Adrenal gland (tissue), 12 donors: ENCODE measurements around the gene RTL1. TPM values are rescaled to one million over a fixed set of nuclear protein-coding genes. Genes with fewer than 3 reads are reported as not detected.

ENCODE experiments used
- DNase-seq, 7 donors: peaks; one replicate each; pipeline ENCODE4 v3.0.0-alpha.2; 2019 to 2020
- H3K27ac ChIP-seq, 5 donors: fragments of 200-600 bp; sonication (generic) in 4 of 5; 1 replicate in 3 of 5; 2 replicates in 2 of 5; pipeline versions ENCODE4 v1.5.1 to v1.8.0; 2016 to 2020; ENCODE audit warnings: mild to moderate bottlenecking in 1 of 5
- H3K27me3 ChIP-seq: fragments of 200-600 bp; 2 replicates; pipeline ENCODE4 v1.8.0; 2021
- H3K36me3 ChIP-seq, 2 donors: fragments of 200-600 bp; replicated peaks in 1 of 2; 1 replicate in 1 of 2; 2 replicates in 1 of 2; pipeline versions ENCODE4 v1.5.1 to v1.8.0; 2018 to 2022
- H3K4me1 ChIP-seq, 2 donors: fragments of 200-600 bp; replicated peaks in 1 of 2; 1 replicate in 1 of 2; 2 replicates in 1 of 2; pipeline versions ENCODE4 v1.5.1 to v1.8.0; 2018 to 2021
- H3K4me3 ChIP-seq, 4 donors: fragments of 200-600 bp; sonication (generic) in 3 of 4; one replicate each; pipeline ENCODE4 v1.5.1; 2016 to 2018
- H3K9me3 ChIP-seq, 3 donors: fragments of 200-600 bp; sonication (generic) in 1 of 3; replicated peaks in 1 of 3; 1 replicate in 2 of 3; 2 replicates in 1 of 3; pipeline versions ENCODE4 v1.5.1 to v1.8.0; 2016 to 2021
- POLR2A ChIP-seq, 2 donors: fragments of 450-650 bp; IDR thresholded peaks; one replicate each; pipeline ENCODE4 v1.6.1; 2017; ENCODE audit warnings: antibody characterized with exemption in 2 of 2, mild to moderate bottlenecking in 2 of 2, moderate library complexity in 1 of 2
- WGBS, 4 donors: extraction: QIAGEN DNeasy Blood & Tissue Kit in 2 of 4; methylation state at CpG; one replicate each; pipeline versions ENCODE4 v1.1.5 to v1.1.7; 2013 to 2017; 5-methylcytosine and 5-hydroxymethylcytosine counted together
- intact Hi-C, 2 donors: fragments of 100-400 bp; cut with DNase I; formaldehyde crosslinking; loops; one replicate each; pipeline versions ENCODE4 v1.14.1 to v1.15.0; 2022 to 2023
- polyA plus RNA-seq, 3 donors: library from polyadenylated mRNA; stranded (reverse); fragments of 200-250 nt in 2 of 3; fragments of 350-450 nt in 1 of 3; fragmentation: Illumina TruSeq in 1 of 3; extraction: RNeasy Lipid Tissue Mini Kit (QIAGEN cat#74804) in 1 of 3; gene quantifications; one replicate each; pipeline ENCODE4 v1.2.3, GENCODE V29; 2013 to 2014
- total RNA-seq, 9 donors: library from RNA; depleted of rRNA in 4 of 9; stranded (reverse); fragments of >200 nt in 4 of 9; fragments of 120-200 nt in 1 of 9; fragmentation: NEBNext Ultra II Directional in 1 of 9; extraction: Animal tissue kit (Norgen Biotek cat#: 25700) in 1 of 9; gene quantifications; one replicate each; pipeline versions ENCODE4 v1.1.0 to v1.2.4, GENCODE V29; 2013 to 2023
- TF ChIP-seq, protein P1 (sequence below), 6 experiments: fragments of 450-650 bp in 4 of 6; fragments of 200-600 bp in 2 of 6; sonication (generic) in 1 of 6; IDR thresholded peaks; 1 replicate in 5 of 6; 2 replicates in 1 of 6; pipeline versions ENCODE4 v1.5.1 to v1.8.0; 2016 to 2021; ENCODE audit warnings: antibody characterized with exemption in 6 of 6, mild to moderate bottlenecking in 2 of 6, moderate library complexity in 1 of 6
- donor health status: healthy with polysubstance abuse.
- donor health status: Bipolar disorder and iron deficiency.
- donor health status: DM: yes; HTN: yes; CAD: no.
- donor health status: DM: no; HTN: no; CAD: no.
- donor health status: DM: no; HTN: no; CAD: no.
- donor health status: DM: yes; HTN: yes; CAD: no.

Gene RTL1
- total and polyA plus RNA-seq, 12 donors, result 0.11 to 6.2 (median 1.0) TPM; not detected in 3

GRCh38 chr14:100845341-100845740, 58.2 kb downstream of the RTL1 start:
- TF ChIP-seq, protein P1, sequence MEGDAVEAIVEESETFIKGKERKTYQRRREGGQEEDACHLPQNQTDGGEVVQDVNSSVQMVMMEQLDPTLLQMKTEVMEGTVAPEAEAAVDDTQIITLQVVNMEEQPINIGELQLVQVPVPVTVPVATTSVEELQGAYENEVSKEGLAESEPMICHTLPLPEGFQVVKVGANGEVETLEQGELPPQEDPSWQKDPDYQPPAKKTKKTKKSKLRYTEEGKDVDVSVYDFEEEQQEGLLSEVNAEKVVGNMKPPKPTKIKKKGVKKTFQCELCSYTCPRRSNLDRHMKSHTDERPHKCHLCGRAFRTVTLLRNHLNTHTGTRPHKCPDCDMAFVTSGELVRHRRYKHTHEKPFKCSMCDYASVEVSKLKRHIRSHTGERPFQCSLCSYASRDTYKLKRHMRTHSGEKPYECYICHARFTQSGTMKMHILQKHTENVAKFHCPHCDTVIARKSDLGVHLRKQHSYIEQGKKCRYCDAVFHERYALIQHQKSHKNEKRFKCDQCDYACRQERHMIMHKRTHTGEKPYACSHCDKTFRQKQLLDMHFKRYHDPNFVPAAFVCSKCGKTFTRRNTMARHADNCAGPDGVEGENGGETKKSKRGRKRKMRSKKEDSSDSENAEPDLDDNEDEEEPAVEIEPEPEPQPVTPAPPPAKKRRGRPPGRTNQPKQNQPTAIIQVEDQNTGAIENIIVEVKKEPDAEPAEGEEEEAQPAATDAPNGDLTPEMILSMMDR (IDR thresholded peaks at IDR 0.05), result no peak
- no peak for TF ChIP-seq POLR2A (IDR thresholded peaks at IDR 0.05)
- Histone ChIP-seq H3K4me1 (peaks cover 0 to 25% of the 10 kb centered on the region in 2 donors), H3K27me3 (no peaks in the 10 kb centered on the region), H3K4me3 (no peak overlapping the region), H3K9me3 (no peaks in the 10 kb centered on the region), H3K27ac (peak overlapping the region in 1 of 5 donors; percentile 84), H3K36me3 (peaks cover 0 to 31% of the 10 kb centered on the region in 2 donors)
- DNase-seq, result no peak
- WGBS, 4 donors, result 79 to 86% (median 83%) methylated on average over 8 to 17 of the region's 17 CpGs
- intact Hi-C loops, result loop anchor here in 1 of 2 donors (5.0 kb wide), 1 partner anchor 782 kb away; no protein-coding TSS in a partner anchor

GRCh38 chr14:100844846-100845245, 58.7 kb downstream of the RTL1 start:
- no peaks in the 10 kb centered on the region for H3K27me3 ChIP-seq
- H3K9me3 ChIP-seq, result no peaks in the 10 kb centered on the region
- TF ChIP-seq POLR2A (IDR thresholded peaks at IDR 0.05), result no peak
- TF ChIP-seq, protein P1 (IDR thresholded peaks at IDR 0.05), result no peak
- intact Hi-C loops, result loop anchor here in 1 of 2 donors (5.0 kb wide), 1 partner anchor 782 kb away; no protein-coding TSS in a partner anchor
- H3K4me3 ChIP-seq, result no peak overlapping the region
- peaks cover 0 to 30% of the 10 kb centered on the region in 2 donors for H3K4me1 ChIP-seq
- 88 to 94% (median 90%) methylated on average over 11 to 13 of the region's 13 CpGs for WGBS, 4 donors
- no peak for DNase-seq
- H3K27ac ChIP-seq, result peak overlapping the region in 1 of 5 donors; percentile 84
- H3K36me3 ChIP-seq, result peaks cover 0 to 34% of the 10 kb centered on the region in 2 donors

DNA sequence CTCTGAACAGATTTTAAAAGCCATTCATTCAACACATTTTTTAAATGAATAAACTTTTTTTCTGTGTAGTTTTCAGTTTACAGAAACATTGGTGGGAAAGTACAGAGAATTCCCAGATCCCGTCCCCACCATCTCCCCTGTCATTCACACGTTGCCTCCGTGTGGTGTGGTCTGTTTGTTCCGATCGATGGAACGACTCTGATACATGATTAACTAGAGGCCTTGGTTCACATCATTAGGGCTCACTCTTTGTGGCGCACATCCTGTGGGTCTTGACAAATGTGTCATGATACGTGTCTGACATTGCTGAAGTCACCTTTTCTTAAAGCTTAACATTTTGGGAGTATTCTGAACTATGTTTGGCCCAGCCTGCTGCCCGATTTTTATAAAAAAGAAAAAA, 59.1 kb downstream of the RTL1 start:
- TF ChIP-seq POLR2A (IDR thresholded peaks at IDR 0.05), result no peak
- TF ChIP-seq, protein P1 (IDR thresholded peaks at IDR 0.05), result no peak

DNA sequence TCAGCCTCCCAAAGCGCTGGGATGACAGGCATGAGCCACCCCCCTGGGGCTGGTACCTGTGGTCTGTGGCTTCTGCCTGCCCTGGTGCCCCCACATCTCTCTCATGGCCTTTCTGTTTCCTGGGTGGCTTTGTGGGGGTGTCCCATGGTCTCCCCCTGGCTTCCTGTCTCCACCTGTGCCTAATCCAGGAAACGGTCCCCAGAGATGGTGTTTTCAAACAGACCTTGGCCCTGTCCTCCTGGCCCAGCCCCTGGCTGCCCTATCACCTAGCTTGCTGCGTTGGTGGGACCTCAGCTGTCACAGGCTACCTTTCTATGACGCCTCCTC, 59.5 kb downstream of the RTL1 start:
- peaks cover 0 to 42% of the 10 kb centered on the region in 2 donors for H3K36me3 ChIP-seq
- intact Hi-C loops, result no loop called here

More for the DNA sequence above, 59.1 kb downstream of the RTL1 start:
- Histone ChIP-seq H3K9me3 (no peaks in the 10 kb centered on the region), H3K4me1 (peaks cover 0 to 34% of the 10 kb centered on the region in 2 donors), H3K27ac (peak overlapping the region in 1 of 5 donors; percentile 84), H3K27me3 (no peaks in the 10 kb centered on the region), H3K4me3 (no peak overlapping the region), H3K36me3 (peaks cover 0 to 38% of the 10 kb centered on the region in 2 donors)
- no peak for DNase-seq
- 75 to 80% (median 77%) methylated on average over 9 of the region's 9 CpGs for WGBS, 4 donors
- intact Hi-C loops, result no loop called here

More for the DNA sequence above, 59.5 kb downstream of the RTL1 start:
- 79 to 93% (median 81%) methylated on average over 2 to 4 of the region's 4 CpGs for WGBS, 4 donors
- no peak for DNase-seq
- Histone ChIP-seq H3K4me3 (no peak overlapping the region), H3K4me1 (peaks cover 2 to 36% of the 10 kb centered on the region in 2 donors), H3K27me3 (no peaks in the 10 kb centered on the region), H3K27ac (peak overlapping the region in 1 of 5 donors; percentile 84), H3K9me3 (no peaks in the 10 kb centered on the region)
- TF ChIP-seq, protein P1 (IDR thresholded peaks at IDR 0.05), result no peak
- TF ChIP-seq POLR2A (IDR thresholded peaks at IDR 0.05), result no peak
